ENCODE data around the gene HSPB2. TPM values are rescaled to one million over a fixed set of nuclear protein-coding genes. Genes with fewer than 3 reads are reported as not detected.

HSPB2 gene
- total RNA-seq, 6 experiments from 2014 or later, result 1.7 to 7.8 (median 5.4) TPM

- DNase-seq, result no peak
- Mint-ChIP-seq H3K27ac (peak overlapping the region; percentile 84; the same call in 1 of the 2 replicates), H3K4me3 (peak overlapping the region; percentile 91), H3K36me3 (ENCODE audit: low read depth) (no peaks in the 10 kb centered on the region), H3K9me3 (no peaks in the 10 kb centered on the region), H3K4me1 (ENCODE audit: low read depth) (peaks cover 66% of the 10 kb centered on the region), H3K27me3 (ENCODE audit: insufficient read depth) (no peaks in the 10 kb centered on the region)
- TF ChIP-seq CTCF (IDR thresholded peaks at IDR 0.05), result no peak
Observed at GRCh38 chr11:111936040-111936540, 23.6 kb downstream of the HSPB2 start.

- H3K36me3 Mint-ChIP-seq (ENCODE audit: low read depth), result no peaks in the 10 kb centered on the region
- no peak for TF ChIP-seq CTCF (IDR thresholded peaks at IDR 0.05)
- peaks cover 72% of the 10 kb centered on the region for H3K4me1 Mint-ChIP-seq (ENCODE audit: low read depth)
- H3K9me3 Mint-ChIP-seq, result no peaks in the 10 kb centered on the region
- H3K4me3 Mint-ChIP-seq, result peak overlapping the region; percentile 91
- peak overlapping the region; percentile 84; the same call in 1 of the 2 replicates for H3K27ac Mint-ChIP-seq
- no peaks in the 10 kb centered on the region; the same call in 1 of the 2 replicates for H3K27me3 Mint-ChIP-seq (ENCODE audit: insufficient read depth)
- DNase-seq, result no peak
Observed at GRCh38 chr11:111937461-111937769, 24.9 kb downstream of the HSPB2 start.

GRCh38 chr11:111937844-111938243 is 25.3 kb downstream of the HSPB2 start:
- TF ChIP-seq CTCF (IDR thresholded peaks at IDR 0.05), result no peak
- H3K27me3 Mint-ChIP-seq (ENCODE audit: insufficient read depth), result no peaks in the 10 kb centered on the region; the same call in 1 of the 2 replicates
- peak overlapping the region; percentile 84; the same call in 1 of the 2 replicates for H3K27ac Mint-ChIP-seq
- H3K9me3 Mint-ChIP-seq, result no peaks in the 10 kb centered on the region
- H3K4me1 Mint-ChIP-seq (ENCODE audit: low read depth), result peaks cover 72% of the 10 kb centered on the region
- no peaks in the 10 kb centered on the region for H3K36me3 Mint-ChIP-seq (ENCODE audit: low read depth)
- peak overlapping the region; percentile 91 for H3K4me3 Mint-ChIP-seq
- DNase-seq, result no peak

GRCh38 chr11:111938687-111939160 is 26.2 kb downstream of the HSPB2 start:
- DNase-seq, result peak; percentile 65
- H3K36me3 Mint-ChIP-seq (ENCODE audit: low read depth), result no peaks in the 10 kb centered on the region
- peaks cover 72% of the 10 kb centered on the region for H3K4me1 Mint-ChIP-seq (ENCODE audit: low read depth)
- no peak for TF ChIP-seq CTCF (IDR thresholded peaks at IDR 0.05)
- peak overlapping the region; percentile 91 for H3K4me3 Mint-ChIP-seq
- H3K27ac Mint-ChIP-seq, result peak overlapping the region; percentile 84
- H3K27me3 Mint-ChIP-seq (ENCODE audit: insufficient read depth), result no peaks in the 10 kb centered on the region; the same call in 1 of the 2 replicates
- H3K9me3 Mint-ChIP-seq, result no peaks in the 10 kb centered on the region

DNA sequence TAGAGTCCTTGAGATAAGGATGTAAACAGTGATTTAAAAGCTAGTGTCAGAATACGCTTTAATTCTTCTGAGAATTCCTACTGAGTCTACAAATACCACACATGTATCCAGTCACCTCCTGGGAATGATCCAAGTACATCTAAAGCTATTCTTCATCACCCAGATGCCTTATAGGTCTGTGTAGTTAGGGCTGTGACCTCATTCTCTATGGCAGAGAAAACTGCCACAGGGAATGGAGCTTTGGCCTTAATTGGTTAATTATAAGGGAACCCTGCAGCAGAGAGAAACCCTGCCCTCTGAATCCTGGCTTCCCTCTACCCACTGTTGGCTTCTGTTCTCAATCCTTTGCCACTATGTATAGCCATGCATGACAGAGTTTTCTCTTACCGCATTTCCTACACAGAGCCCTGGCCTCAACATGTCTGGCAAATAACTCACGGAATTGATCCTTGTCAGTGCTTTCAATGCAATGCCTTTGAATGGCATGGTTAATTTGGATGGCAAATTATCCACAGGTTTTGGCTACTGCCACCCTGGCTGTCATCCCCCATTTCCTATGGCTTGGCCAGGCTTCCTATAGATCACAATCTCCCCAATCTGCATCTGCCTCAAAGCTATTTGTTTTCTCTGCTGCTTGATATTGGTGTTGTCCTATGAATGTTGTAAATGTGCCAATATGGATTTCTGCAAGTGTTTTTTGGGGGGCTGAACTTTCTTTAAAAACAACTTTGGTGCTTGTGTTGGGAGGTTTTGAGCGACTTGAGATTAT is 27.5 kb downstream of the HSPB2 start:
- peaks cover 81% of the 10 kb centered on the region for H3K4me1 Mint-ChIP-seq (ENCODE audit: low read depth)
- H3K4me3 Mint-ChIP-seq, result no peak overlapping the region

More for the DNA sequence above, 27.5 kb downstream of the HSPB2 start:
- Mint-ChIP-seq H3K36me3 (ENCODE audit: low read depth) (no peaks in the 10 kb centered on the region), H3K27me3 (ENCODE audit: insufficient read depth) (no peaks in the 10 kb centered on the region; the same call in none of the 2 replicates), H3K9me3 (no peaks in the 10 kb centered on the region), H3K27ac (peak overlapping the region; percentile 84)
- no peak for TF ChIP-seq CTCF (IDR thresholded peaks at IDR 0.05)
- peak; percentile 94 for DNase-seq
